PFSK-1 (cell line): Measurements from ENCODE around the gene INIP.

Experiments
- FOXP2 ChIP-seq: optimal IDR thresholded peaks from 2 replicates; pipeline ENCODE3; 2011; ENCODE audit warnings: borderline replicate concordance, control low read depth, inconsistent platforms; ENCODE audit not compliant: insufficient read depth; ENCODE audit errors: extremely low read length, extremely low read depth
- POLR2AphosphoS5 ChIP-seq: IDR thresholded peaks from 2 replicates; pipeline ENCODE4 v1.6.1; 2012; ENCODE audit warnings: low read depth, mild to moderate bottlenecking, control low read depth, low read length, moderate library complexity
- SIN3A ChIP-seq: IDR thresholded peaks from 2 replicates; pipeline ENCODE4 v1.6.1; 2012; ENCODE audit warnings: mild to moderate bottlenecking, low read length, moderate library complexity, borderline replicate concordance; ENCODE audit not compliant: insufficient read depth
- TAF1 ChIP-seq: IDR thresholded peaks from 2 replicates; pipeline ENCODE4 v1.6.1; 2012; ENCODE audit warnings: low read length, control low read depth, borderline replicate concordance; ENCODE audit not compliant: insufficient read depth
- TF ChIP-seq, protein P1 (sequence below), 2 experiments: IDR thresholded peaks; 2 replicates each; pipeline versions ENCODE4 v1.6.1 to v1.8.0; 2011 to 2012; ENCODE audit warnings: low read depth in 2 of 2, low read length in 2 of 2, control low read depth in 1 of 2, inconsistent platforms in 1 of 2, mild to moderate bottlenecking in 1 of 2, moderate library complexity in 1 of 2; ENCODE audit not compliant: insufficient read depth in 1 of 2

DNA sequence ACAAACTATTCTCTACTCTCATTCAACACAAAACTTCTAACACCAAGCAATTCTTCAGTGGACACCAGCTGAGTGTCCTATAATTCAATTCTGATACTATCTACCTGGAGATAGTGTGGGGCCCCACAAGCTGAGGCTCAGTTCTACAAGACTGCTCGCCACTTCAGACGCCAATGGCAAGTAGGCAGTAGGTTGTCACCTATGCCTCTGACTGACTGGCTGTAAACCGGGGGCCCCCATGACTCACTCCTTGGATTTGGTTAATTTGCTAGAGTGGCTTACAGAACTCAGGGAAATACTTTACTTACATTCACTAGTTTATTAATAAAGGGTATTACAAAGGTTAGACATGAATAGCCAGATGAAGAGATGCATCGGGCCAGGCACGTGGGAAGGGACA, 21.5 kb downstream of the INIP start:
- no peak for TF ChIP-seq POLR2AphosphoS5
- no peak for TF ChIP-seq SIN3A
- TF ChIP-seq TAF1 = no peak
- TF ChIP-seq, protein P1, sequence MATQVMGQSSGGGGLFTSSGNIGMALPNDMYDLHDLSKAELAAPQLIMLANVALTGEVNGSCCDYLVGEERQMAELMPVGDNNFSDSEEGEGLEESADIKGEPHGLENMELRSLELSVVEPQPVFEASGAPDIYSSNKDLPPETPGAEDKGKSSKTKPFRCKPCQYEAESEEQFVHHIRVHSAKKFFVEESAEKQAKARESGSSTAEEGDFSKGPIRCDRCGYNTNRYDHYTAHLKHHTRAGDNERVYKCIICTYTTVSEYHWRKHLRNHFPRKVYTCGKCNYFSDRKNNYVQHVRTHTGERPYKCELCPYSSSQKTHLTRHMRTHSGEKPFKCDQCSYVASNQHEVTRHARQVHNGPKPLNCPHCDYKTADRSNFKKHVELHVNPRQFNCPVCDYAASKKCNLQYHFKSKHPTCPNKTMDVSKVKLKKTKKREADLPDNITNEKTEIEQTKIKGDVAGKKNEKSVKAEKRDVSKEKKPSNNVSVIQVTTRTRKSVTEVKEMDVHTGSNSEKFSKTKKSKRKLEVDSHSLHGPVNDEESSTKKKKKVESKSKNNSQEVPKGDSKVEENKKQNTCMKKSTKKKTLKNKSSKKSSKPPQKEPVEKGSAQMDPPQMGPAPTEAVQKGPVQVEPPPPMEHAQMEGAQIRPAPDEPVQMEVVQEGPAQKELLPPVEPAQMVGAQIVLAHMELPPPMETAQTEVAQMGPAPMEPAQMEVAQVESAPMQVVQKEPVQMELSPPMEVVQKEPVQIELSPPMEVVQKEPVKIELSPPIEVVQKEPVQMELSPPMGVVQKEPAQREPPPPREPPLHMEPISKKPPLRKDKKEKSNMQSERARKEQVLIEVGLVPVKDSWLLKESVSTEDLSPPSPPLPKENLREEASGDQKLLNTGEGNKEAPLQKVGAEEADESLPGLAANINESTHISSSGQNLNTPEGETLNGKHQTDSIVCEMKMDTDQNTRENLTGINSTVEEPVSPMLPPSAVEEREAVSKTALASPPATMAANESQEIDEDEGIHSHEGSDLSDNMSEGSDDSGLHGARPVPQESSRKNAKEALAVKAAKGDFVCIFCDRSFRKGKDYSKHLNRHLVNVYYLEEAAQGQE (IDR thresholded peaks at IDR 0.05; ENCODE audit: insufficient read depth in 1 of 2, low read depth in 2 of 2, low read length in 2 of 2) = no peak
- TF ChIP-seq FOXP2 = no peak
